HEK293T (cell line): ENCODE data around the gene STK33.

Experiments
- CTCF ChIA-PET: fragments of 350-600 bp; formaldehyde crosslinking; extraction: SDS; loops from one replicate; lab custom pipeline; 2021; ENCODE audit warnings: antibody characterized with exemption, inconsistent platforms; lab: Yijun Ruan, JAX
- POLR2A ChIA-PET: fragments of 350-600 bp; formaldehyde crosslinking; extraction: SDS; loops from one replicate; lab custom pipeline; 2020; ENCODE audit warnings: antibody characterized with exemption, inconsistent platforms; lab: Yijun Ruan, JAX
- DNase-seq: peaks from one replicate; pipeline ENCODE4 v3.0.0; 2012; ENCODE audit warnings: mixed read lengths; ENCODE audit errors: extremely low spot score
- ARNT ChIP-seq: fragments of 450-650 bp; IDR thresholded peaks from 2 replicates; pipeline ENCODE4 v1.6.1; 2017; ENCODE audit warnings: mild to moderate bottlenecking
- BHLHE40 ChIP-seq: fragments of 450-650 bp; IDR thresholded peaks from 2 replicates; pipeline ENCODE4 v1.6.1; 2016; ENCODE audit warnings: mild to moderate bottlenecking, moderate library complexity, borderline replicate concordance
- CTBP1 ChIP-seq: fragments of 450-650 bp; IDR thresholded peaks from 2 replicates; pipeline ENCODE4 v1.6.1; 2016; ENCODE audit warnings: borderline replicate concordance
- ELF4 ChIP-seq: fragments of 450-650 bp; IDR thresholded peaks from 2 replicates; pipeline ENCODE4 v1.6.1; 2017; ENCODE audit warnings: antibody characterized with exemption
- FOXA1 ChIP-seq: fragments of 450-650 bp; IDR thresholded peaks from 2 replicates; pipeline ENCODE4 v1.6.1; 2016; ENCODE audit warnings: mild to moderate bottlenecking
- FOXK2 ChIP-seq: fragments of 450-650 bp; IDR thresholded peaks from 2 replicates; pipeline ENCODE4 v1.6.1; 2016; ENCODE audit warnings: mild to moderate bottlenecking
- FOXM1 ChIP-seq: fragments of 450-650 bp; IDR thresholded peaks from 2 replicates; pipeline ENCODE4 v1.6.1; 2017; ENCODE audit warnings: mild to moderate bottlenecking, borderline replicate concordance
- HDGF ChIP-seq: fragments of 450-650 bp; IDR thresholded peaks from 2 replicates; pipeline ENCODE4 v1.6.1; 2017; ENCODE audit warnings: antibody characterized with exemption, borderline replicate concordance
- L3MBTL2 ChIP-seq: fragments of 450-650 bp; conservative IDR thresholded peaks from 2 replicates; pipeline ENCODE4 v1.6.1; 2016; ENCODE audit warnings: mild to moderate bottlenecking
- LEF1 ChIP-seq: fragments of 450-650 bp; IDR thresholded peaks from 2 replicates; pipeline ENCODE4 v1.6.1; 2017; ENCODE audit warnings: mild to moderate bottlenecking, borderline replicate concordance
- NFRKB ChIP-seq: fragments of 450-650 bp; IDR thresholded peaks from 2 replicates; pipeline ENCODE4 v1.6.1; 2016; ENCODE audit warnings: mild to moderate bottlenecking, moderate library complexity
- PKNOX1 ChIP-seq: fragments of 450-650 bp; IDR thresholded peaks from 2 replicates; pipeline ENCODE4 v1.6.1; 2016
- SP1 ChIP-seq: fragments of 450-650 bp; IDR thresholded peaks from 2 replicates; pipeline ENCODE4 v1.6.1; 2017
- SUZ12 ChIP-seq: fragments of 450-650 bp; IDR thresholded peaks from 2 replicates; pipeline ENCODE4 v1.6.1; 2016; ENCODE audit warnings: mild to moderate bottlenecking
- TARDBP ChIP-seq: fragments of 450-650 bp; IDR thresholded peaks from 2 replicates; pipeline ENCODE4 v1.6.1; 2016
- ZNF384 ChIP-seq: fragments of 450-650 bp; IDR thresholded peaks from 2 replicates; pipeline ENCODE4 v1.6.1; 2016

Gene STK33

GRCh38 chr11:8369592-8370205, 224.3 kb downstream of the STK33 start:
- ChIA-PET CTCF (no interaction called here), POLR2A (interaction anchor here (0.6 kb wide), 1 partner anchor 11 kb away, joined by 3 read pairs; no protein-coding TSS in a partner anchor)
- no peak for DNase-seq
- TF ChIP-seq CTBP1 (no peak), BHLHE40 (no peak), HDGF (no peak), L3MBTL2 (no peak), ARNT (no peak), ELF4 (no peak), SP1 (no peak), TARDBP (no peak), PKNOX1 (no peak), FOXA1 (no peak), FOXM1 (no peak), ZNF384 (no peak), NFRKB (no peak)

GRCh38 chr11:8368772-8369171, 225.3 kb downstream of the STK33 start:
- TF ChIP-seq FOXA1 (no peak), LEF1 (no peak), FOXM1 (no peak), ARNT (no peak), SP1 (no peak), FOXK2 (no peak), ZNF384 (no peak)
- no peak for DNase-seq
- ChIA-PET POLR2A (no interaction called here), CTCF (interaction anchor here (0.7 kb wide), 1 partner anchor 176 kb away, joined by 3 read pairs; no protein-coding TSS in a partner anchor)

GRCh38 chr11:8368194-8368593, 225.8 kb downstream of the STK33 start:
- POLR2A ChIA-PET, result no interaction called here
- CTCF ChIA-PET, result interaction anchor here (0.7 kb wide), 1 partner anchor 175 kb away, joined by 3 read pairs; no protein-coding TSS in a partner anchor
- TF ChIP-seq SUZ12, result no peak
- TF ChIP-seq ELF4, result no peak
- no peak for TF ChIP-seq FOXK2
- no peak for TF ChIP-seq CTBP1
- TF ChIP-seq HDGF, result no peak
- TF ChIP-seq ARNT, result no peak
- no peak for TF ChIP-seq PKNOX1
- no peak for TF ChIP-seq FOXA1
- TF ChIP-seq BHLHE40, result no peak
- TF ChIP-seq ZNF384, result no peak
- no peak for TF ChIP-seq FOXM1
- no peak for TF ChIP-seq NFRKB
- no peak for TF ChIP-seq L3MBTL2
- no peak for TF ChIP-seq SP1
- no peak for TF ChIP-seq LEF1
- TF ChIP-seq TARDBP, result no peak
- no peak for DNase-seq

GRCh38 chr11:8366316-8366715, 227.7 kb downstream of the STK33 start:
- ChIA-PET CTCF (no interaction called here), POLR2A (no interaction called here)
- no peak for DNase-seq
- TF ChIP-seq HDGF (no peak), SP1 (no peak), PKNOX1 (no peak), LEF1 (no peak), ZNF384 (no peak), FOXM1 (no peak)

GRCh38 chr11:8365216-8365941, 228.6 kb downstream of the STK33 start:
- POLR2A ChIA-PET, result no interaction called here
- TF ChIP-seq BHLHE40 (no peak), TARDBP (no peak), HDGF (no peak), FOXM1 (no peak), PKNOX1 (no peak), LEF1 (no peak)

GRCh38 chr11:8363921-8364320, 230.1 kb downstream of the STK33 start:
- no peak for DNase-seq
- ChIA-PET POLR2A (no interaction called here), CTCF (no interaction called here)
- TF ChIP-seq FOXA1, result no peak
- TF ChIP-seq L3MBTL2, result no peak
- no peak for TF ChIP-seq TARDBP
- no peak for TF ChIP-seq SP1
- no peak for TF ChIP-seq LEF1
- TF ChIP-seq PKNOX1, result no peak
- no peak for TF ChIP-seq NFRKB
- TF ChIP-seq HDGF, result no peak
- TF ChIP-seq CTBP1, result no peak
- no peak for TF ChIP-seq ARNT
- no peak for TF ChIP-seq SUZ12
- TF ChIP-seq FOXM1, result no peak
- no peak for TF ChIP-seq BHLHE40
- no peak for TF ChIP-seq ELF4

More at GRCh38 chr11:8365216-8365941, 228.6 kb downstream of the STK33 start:
- CTCF ChIA-PET, result no interaction called here
- DNase-seq, result no peak
